SW 1271 (cell line): Measurements from ENCODE around the gene NFIB.

Source experiments
- DNase-seq, 2 experiments: peaks; one replicate each; lab custom pipeline; 2025; lab: John Stamatoyannopoulos, UW

The NFIB gene

DNA sequence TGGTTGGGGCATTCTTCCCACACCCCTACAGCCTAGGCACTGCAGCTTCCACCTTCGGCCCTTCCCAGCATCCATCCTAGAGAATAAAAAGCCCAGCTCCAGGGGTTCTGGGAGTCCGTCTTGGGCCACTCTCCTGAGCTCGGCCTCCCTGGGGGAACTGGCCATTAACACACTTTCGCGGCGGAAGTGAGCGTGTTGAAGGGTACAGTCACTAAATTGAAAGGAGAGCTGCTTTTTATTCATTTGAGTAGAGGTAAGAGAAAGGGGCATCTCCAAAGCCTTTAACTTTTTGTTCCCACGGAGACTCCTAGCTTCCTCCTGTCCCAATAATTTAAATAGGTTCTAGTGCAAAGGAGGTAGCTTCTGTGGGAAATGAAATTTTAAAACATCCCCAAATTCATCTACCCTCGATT is 31.0 kb upstream of the NFIB start:
- no peak for DNase-seq

DNA sequence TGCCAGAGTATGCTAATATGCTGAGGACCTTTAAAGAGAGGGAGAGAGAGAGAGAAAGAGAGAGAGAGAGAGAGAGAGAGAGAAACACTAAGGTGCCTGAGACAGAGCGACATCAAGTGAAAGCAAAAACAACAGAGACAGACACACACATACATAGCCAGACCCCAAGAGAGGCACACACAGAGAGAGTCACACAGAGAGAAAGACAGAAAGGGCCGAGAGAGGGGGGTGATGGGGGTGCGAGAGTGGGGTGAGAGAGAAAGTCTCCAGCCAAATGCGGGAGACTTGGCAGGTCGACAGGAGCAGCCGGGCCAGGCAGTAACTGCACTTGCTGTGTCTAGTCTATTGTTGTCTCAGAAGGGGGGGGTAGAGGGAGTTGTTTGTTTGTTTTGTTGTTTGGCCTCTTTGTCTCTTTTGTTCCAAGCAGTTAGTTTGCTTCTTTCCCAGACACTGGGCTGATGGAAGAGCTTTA is 30.1 kb upstream of the NFIB start:
- DNase-seq = no peak

DNA sequence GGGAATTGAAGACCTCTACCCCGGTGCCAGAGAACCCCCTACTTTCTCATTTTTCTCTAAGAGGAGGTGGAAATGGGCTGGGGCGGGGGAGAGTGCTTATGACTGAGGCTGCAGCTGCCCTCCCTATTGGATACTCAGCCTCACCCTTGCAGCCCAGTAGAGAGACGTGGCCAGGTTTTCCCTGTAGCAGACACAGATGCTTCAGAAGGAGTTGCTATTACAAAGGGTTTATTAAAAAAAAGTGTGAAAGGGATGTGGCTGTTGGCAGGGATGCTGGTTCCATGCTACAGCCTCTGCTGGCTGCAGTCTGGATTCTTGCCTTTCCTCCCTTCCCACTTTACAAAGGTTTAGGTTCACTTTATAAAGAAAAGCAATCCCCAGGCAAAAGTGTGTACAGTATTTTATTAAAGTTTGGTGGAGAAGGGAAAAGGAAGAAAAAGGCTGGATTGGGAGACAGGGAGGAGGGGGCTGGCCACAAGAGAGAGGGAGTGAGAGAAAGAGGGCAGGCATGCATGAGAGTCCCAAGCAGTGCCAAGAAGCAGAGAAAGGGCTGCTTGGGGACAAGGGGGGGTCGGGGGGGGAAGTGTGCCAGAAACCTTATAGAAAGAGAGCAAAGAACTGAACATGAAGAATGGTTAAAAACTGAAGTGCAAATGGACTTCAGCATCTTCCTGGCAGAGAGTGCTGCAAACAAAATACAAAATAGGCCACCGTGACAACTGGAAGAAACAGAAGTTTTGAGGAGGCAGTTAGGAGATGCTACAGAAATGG is 29.5 kb upstream of the NFIB start:
- DNase-seq = no peak

DNA sequence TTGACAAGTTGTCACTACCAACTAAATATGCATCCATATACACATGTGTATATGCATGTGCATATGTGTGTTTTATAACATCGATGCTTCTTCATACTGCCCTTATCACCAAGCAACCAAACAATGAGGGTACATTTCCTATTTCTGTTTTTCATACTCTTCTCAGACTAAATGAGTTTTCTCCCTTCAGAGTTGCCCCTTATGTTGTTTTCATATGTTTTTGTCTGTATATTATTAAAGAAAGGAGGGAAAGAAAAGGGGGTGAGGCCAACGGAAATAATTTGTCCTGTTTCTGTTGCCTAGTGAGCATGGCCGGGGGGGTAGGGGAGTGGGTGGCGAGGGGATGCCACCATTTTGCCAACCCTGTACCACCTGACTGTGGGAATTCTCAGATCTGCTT is 28.8 kb upstream of the NFIB start:
- no peak for DNase-seq

DNA sequence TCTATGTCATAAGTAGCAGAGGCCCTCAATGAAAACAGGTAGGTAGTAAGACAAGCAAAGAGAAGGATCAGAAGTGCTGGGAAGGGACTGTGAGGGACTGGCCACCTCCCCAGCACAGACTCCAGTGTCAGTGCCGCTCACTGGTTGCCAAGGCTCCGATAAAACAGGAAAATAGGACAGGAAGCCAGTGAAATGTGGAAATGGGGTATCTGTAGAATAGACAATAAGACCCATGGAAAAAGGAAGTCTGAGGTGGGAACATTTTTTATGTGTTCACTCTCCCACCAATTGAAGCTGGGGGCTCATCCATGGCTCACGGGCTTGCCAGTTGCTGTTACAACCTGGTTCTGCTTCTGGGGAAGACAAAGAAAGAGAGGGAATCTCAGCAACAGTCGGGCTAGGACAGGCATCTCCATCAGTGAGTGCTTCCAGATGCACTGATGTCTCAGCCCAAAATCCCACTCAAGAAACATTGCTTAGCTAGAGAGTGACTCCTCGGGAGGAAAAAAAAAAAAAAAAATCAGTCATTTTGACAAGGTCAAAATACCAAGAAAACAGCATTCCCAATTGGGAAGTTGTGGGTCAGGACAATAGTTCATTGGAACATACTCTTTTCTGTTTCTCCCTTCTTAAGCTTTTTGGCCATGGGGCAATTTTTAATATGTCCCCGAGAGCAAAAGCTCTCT is 27.6 kb upstream of the NFIB start:
- no peak for DNase-seq

DNA sequence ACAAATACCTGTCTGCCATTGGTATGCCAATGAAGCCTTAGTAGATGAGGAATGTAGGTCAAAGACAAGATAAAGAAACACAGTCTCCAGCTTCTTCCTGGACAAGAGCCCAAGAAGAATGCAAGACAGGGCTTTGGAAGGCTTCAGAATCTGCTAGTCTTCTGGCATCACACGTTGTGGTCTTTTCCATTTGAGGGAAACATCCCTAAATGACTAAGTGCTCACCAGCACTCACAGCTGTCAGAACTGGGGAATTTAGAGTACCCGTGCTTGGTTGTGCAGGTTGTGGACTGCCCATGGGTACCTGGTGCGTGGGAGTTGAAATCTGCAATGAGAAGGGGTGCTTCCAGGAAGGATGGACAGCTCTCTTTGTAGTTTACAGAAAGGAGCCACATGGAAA is 27.1 kb upstream of the NFIB start:
- DNase-seq = no peak

DNA sequence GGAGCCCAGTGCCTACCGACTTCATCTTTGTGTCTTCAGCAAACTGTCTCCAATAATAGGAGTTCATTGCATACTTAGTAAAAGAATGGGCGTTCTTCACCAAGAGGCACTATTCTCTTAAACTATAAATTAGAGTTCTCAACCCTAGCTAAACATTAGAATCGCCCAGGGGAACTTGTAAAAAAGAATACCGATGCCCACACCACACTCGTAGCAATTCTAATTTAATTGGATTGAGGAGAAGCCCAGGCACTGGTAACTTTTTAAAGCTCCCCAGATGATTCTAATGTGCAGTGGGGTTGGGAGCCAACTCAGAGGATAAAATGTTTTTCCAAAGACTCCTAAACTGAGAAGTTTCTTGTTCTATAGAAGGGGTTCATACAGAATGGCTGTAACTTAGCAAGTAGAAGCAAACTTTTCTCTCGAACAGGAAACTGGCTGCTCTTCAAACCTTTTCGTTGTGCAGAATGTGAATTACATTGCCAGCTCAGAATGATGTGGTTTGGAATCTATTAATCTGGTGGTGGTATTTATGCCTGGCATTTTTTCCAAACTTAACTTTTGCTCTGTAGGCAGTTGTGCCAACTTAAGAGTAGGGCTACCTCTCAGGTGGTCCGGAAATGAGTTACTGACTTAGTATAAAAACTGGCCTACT is 26.4 kb upstream of the NFIB start:
- no peak for DNase-seq

DNA sequence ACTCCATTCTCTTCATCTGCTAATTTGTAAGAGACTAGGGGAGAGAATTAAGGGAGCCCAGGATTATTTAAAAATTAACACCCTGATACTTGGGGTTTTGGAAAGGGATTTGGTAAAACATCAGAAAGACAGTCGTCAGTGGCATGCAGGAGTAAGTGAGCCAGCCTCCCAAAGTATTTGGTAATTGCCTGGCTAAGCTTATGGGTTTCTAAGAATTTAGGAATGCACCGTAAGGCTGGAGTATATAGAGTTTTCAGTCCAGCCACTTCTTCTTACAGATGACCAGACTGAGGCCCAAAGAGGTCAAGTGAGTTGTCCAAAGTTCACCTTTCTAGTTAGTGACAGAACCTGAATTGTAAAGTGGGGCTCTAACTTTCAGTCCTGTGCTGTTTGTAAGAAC is 25.8 kb upstream of the NFIB start:
- no peak for DNase-seq

DNA sequence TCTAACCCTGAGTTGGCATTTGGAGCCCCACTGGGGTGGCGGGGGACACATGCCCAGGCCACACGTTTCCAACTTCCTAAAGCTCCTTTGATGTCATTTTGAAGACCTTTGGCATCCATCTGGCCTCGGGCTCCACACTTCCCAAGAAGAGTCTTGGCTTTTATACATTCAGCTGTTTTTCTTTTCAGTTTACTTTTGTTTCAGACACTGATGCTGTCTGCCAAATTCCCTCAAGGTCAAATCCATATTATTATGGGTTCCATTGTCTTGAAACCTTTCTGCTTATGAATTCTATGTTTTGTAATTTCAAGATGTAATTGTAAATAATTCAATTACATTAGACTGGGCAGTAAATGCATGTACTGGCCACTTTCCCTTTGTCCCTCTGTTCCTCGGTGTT is 23.7 kb upstream of the NFIB start:
- no peak for DNase-seq

DNA sequence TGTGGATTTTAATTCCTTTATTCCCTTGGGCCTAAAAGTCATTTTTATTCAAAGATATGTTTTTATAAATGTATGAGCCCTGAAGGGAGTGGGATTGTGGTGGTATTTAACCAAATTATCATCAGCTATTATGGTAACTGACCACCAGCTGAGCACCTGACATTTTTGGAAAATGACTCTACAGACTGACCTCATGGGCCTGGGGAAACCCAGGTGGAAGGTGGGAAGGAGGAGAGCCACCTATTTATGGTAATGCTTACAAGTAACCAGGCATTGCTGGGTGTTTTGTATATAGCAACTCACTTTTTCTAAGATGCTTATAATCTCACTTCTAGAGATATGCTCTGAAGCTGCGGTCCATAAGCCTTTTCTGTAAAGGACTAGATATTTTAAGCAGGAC is 22.3 kb upstream of the NFIB start:
- no peak for DNase-seq

DNA sequence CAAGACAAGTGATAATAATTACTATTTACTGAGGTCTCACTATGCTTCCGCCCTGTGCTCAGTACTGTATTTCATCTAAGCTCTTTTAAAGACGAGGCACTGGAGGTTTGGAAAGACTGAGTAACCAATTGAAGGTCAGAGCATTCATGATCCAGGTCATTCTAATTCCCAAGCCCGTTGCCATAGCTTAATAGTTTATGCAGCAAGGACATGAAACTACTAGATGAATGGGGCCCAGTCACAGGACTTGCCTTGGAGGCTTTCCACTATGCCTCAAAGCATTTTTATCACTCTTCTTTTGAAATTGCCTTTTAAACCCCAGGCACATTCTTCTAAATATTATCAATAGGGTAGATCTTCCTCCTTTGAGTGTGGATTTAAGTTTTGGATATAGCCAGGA is 17.2 kb upstream of the NFIB start:
- no peak for DNase-seq

DNA sequence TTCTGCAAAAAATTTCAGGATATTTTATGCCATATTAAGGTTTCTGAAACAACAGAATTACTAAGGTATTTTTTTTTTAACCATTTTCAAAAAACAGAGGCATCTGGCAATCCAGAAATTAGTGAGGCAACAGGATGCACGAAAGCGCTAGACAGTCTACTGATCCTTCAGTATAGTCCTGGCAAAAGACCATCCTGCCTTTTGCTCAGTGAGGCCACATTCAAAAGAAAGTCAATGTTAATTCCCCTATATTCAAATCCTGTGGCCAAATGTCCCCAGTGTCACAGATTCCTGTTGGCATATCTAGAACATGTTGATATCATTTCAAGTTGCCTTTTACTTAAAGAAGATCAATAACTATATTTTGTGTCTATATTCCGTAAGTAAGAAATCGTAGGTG is 13.1 kb upstream of the NFIB start:
- DNase-seq = no peak

DNA sequence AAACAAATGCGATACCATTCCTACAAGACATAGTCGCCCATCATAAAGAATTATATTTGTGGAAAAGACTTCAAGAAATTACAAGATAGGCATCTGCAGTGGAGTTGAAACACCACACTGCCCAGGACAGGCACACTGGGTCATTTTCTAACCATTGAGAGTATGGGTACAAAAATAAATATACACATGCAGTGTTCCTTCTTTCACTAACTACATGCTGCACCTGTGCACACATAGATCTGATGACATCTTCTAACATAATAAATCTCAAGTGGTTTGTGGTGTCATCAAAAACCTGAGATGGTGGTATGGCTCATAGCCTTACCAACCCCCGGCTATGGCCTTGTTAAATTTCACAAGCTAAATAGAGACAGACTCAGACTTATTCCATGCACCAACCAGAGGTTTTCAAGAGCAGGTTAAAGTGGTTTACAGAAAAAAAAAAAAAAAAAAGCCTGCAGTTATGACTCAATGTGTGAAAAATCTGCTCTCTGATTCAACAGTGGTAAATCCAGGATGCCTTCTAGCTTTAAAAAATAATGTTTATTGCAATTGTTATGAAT is 12.4 kb upstream of the NFIB start:
- peak in 1 of 2 experiments; percentile 3 for DNase-seq

DNA sequence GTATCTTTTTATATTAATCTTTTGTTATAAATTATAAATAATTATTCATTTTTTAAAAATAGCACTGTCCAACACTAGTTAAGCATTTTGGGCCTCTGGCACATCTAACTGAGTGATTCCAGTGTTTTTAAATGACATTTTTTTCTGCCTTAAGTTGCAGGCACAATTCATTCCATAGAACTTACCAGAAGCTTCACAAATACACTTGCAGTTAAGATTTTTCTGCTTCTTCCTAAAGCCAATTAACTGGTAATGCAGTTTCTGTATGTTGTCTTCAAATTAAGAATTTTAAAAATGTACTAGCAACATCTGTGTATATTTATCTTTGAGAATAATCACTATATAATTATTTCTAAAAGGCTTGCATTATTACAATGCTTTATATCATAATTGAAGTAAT is 11.2 kb upstream of the NFIB start:
- DNase-seq = no peak

DNA sequence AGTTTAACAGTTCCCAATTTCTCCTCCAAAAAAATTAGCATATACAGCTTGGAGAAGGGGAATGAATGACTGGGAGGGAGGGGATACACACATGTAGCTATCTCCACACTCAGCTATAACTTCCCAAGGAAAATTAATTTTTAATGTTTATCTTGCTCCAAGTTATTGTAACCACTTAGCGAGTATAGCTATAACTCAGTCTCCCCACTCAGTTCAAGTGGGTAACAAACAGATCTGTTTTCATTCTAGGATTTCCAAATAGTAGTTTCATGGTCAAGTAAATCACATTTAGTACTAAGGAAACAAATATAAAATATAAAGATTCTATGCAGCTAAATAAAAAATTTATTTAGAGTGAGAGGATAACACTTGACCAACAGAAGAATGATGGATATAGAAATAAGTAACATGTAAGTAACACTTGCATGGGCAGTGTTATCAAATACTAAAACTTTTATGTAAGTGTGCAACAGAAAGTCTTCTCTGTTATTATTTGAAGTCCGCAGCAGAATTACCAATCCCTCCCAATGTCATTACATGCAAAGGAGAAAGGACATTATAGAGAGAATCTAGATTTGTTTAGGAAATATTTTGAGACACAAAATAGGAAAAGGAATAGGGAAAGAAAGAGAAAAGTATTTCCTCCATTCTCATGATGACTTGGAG is 10.2 kb upstream of the NFIB start:
- DNase-seq = no peak

DNA sequence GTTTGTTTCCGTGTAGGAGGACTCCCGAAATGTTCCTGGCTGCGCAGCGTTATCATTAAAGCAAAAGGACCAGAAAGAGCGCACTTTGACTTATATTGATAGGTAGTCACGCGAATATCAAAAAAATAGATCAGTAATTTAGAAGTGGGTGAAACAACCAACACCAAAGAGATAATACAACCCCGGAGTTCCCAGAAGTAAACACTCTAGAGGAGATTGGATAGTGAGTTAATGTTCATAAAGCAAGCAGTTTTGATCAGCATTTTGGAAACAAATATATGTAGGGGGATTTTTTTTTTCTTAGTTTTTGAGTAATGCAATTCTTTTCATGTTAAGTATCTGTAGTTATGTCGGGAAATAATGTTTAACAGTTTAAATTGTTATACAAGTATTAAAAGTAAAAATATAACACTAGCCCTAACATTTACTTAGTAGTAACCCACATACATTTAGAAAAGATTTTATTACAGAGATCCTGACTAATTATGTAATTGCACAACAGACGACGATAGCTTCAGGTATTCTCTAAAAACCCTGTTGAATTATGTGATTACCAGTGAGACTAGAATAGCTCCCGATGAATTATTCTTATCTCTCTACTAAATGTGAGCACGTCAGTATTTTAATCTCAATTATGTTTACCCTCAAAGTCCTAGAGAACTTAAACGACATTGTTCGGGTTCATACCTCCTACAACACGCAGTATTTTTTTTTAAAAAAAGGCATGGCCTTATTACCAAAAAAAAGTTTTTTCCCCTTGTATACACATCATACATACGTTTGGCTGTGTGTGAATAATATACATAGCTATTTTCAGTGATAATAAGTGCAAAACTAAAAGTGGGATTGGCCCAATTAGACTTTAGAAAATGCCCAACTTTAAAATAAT is 9.4 kb upstream of the NFIB start:
- no peak for DNase-seq

DNA sequence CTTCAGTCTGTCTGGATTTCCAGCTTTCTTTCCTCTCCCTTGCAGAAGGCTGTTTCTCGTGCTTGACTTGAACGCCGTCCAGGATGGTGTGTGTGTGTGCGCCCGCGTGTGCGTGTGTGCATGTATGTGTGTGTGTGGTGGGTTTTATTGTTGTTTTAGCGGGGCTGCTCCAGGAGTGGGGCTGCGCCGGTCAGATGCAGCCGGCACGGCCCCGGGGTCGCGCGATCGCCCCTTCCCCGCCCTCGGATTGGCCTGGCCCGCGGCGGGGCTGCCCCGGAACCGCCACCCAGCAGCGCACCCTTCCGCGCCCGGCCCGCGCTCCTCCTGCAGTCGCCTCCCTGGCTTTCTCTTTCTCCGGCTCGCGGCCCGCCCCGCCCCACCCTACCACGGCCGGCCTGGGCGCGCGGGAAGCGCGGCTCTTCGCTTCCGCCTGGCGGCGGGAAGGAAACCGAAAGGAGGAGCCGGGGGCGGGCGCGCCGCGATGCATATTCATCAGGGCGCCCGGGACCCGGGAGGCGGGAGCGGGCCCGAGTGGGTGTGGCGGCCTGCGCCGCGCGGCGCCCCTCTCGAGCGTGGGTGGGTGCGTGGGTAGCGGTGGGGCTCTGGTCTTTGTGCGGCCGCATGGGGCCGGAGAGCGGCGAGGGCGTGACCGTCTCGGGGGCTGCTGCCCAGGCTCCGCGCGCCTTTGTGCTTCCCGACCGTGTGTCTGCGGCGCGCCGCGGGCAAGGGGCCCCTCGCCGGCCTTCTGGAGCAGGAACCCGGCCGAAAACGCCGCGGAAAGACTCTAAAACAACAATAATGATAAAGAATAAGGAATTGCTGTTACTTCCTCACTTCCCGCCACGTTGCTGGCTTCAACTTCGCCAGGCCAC is 8.5 kb upstream of the NFIB start:
- DNase-seq = peak; percentile 11 to 33

DNA sequence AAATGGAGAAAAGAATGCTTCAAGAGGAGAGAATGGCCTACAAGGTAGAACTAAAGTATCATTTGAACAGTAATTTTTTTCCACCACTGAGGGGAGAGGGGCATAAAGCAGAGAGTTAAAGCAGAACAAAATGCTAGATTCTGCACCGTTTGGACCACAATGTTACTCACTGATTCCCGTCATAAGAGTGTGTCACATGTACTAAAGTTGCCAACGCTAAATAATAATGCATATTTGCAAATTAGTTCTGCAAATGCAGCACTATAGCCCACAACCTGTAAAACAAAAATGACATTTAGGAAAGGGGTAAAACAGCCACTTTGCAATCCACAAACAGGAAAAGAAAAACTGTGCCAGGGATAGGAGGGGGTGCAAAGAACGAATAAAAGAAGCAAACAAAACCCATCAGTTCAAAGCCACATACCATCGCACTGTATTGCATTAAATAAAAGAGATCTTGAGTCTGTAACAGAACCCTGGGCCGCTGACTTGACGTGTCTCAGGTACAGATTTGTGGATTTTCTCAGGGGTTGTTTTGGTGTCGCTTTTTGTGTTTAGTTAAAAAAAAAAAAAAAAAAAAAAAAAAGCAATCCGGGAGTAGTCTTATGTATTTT is 7.7 kb upstream of the NFIB start:
- no peak for DNase-seq

DNA sequence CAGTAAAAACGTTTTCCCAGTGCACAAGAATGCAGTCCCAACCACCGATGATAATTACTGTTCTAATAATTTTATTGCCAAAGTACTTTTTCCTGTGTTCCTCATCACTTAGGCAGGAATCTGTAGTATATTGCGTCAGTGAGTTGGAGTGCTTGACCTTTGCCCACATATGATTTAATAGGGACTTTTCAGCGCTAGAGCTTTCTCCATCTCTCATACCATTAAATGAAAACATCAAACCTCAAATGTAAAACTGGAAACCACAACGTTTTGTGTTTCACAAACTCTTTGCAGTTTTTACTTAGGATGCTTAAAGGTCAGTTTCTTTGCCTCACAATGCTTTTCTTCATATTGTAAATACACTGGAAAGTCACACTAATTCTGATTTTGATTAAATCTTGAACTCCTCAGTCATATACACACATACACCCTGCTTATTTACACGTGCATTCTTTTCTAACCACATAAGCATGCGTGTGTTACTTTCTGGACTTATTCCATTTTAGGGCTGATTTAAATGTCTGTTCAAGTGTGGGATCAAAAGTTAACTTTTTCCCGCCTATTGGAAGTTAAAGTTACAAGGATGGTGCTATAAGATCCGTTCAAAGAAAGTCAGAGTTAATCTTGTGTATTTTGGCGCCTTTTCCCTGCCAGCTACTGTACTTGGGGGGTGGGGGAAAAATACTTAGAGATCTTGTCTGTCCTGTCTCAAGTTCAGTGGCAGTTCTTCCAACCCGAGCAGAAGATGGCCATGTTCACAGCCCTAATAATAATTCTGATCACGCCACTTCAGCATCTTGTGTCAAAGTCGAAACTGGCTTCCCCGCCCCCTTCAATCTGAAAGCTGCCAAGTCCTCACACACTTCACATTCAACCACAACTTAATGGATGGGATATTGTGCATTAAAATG is 6.6 kb upstream of the NFIB start:
- no peak for DNase-seq
